ENCODE data around the gene CASR.

Gene CASR

GRCh38 chr3:122257644-122258364 lies 74.3 kb downstream of the CASR start:
- DNase-seq (ENCODE audit: low spot score), result no peak

DNA sequence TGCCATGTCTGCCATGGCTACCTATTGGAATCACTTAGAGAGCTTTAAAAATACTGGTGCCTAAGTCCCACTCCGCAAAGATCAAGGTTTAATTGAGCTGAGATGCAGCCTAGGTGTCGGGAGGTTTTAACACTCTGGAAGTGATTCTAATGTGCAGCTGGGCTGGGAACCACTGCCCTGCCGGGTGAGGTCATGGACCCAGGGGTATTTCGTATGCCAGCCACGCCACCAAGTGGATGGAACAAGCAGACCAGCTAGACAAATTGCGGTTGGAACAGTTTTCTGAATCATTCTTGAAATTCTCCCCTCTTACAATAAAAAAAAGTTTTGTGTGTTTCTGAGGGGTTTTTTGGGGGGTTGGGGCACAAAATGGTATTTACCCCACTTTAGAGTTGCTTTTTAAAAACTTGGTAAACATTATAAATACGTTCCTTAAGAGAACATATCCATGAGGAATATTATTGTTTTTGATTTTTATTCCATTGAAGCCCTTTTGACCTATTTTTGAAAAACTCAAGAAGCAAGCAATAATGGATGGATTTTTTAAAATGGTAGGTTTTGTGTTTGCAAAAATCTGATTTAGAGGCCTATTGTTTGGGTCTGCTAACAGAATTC lies 75.4 kb downstream of the CASR start:
- peak; percentile 91 for DNase-seq (ENCODE audit: low spot score)

GRCh38 chr3:122260206-122260605 lies 76.7 kb downstream of the CASR start:
- no peak for DNase-seq (ENCODE audit: low spot score)

DNA sequence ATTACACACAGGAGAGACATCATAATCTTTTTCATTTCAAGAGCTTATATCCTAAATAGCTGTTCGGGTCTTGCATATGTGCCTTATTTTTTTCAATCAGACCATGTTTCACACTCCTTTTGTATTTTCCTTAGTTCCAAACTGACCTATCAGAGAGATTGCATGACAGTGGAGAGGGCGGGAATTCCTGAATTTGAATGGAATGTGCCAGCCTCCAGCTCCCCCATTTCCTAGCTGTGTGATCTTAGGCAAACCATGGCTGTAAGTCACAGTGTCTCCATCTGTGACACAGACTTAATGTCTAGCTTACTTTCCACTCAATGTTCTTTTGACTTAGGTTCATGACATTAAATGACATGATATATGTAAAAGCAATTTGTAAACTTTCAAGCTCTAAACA lies 79.6 kb downstream of the CASR start:
- no peak for DNase-seq (ENCODE audit: low spot score)

DNA sequence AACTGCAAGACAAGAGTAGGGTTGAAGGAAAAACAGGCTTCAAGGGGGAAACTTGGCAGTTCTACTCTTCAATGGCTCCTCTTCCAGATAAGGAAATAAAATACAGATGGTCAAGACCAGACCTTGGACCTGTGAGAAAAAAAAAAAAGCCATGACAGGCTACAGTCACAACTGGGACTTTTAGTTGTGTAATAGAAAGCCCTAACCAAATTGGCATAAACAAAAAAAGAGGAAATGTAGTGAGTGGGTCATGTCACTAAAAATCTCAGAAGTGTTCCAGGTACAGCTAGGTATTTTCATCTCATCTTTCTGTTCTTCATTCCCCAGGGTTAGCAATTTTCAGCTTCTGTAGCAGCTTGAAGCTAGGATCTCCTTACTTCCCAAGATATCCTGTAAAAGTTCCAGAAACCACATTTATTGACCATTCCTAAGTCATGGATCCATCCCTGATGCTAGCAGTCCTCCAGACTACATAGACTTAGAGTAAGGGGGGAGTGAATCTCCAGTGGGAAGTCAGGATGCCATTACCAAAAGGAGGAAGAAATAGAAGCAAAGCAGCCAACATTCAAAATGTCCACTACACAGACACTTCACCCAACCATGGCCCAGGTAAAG lies 80.6 kb downstream of the CASR start:
- no peak for DNase-seq (ENCODE audit: low spot score)

GRCh38 chr3:122265957-122266356 lies 82.5 kb downstream of the CASR start:
- DNase-seq (ENCODE audit: low spot score), result no peak

- DNase-seq (ENCODE audit: low spot score), result no peak
Measured at GRCh38 chr3:122268257-122269024, 85.0 kb downstream of the CASR start.

- DNase-seq (ENCODE audit: low spot score), result no peak
Measured at GRCh38 chr3:122269045-122269444, 85.6 kb downstream of the CASR start.

DNA sequence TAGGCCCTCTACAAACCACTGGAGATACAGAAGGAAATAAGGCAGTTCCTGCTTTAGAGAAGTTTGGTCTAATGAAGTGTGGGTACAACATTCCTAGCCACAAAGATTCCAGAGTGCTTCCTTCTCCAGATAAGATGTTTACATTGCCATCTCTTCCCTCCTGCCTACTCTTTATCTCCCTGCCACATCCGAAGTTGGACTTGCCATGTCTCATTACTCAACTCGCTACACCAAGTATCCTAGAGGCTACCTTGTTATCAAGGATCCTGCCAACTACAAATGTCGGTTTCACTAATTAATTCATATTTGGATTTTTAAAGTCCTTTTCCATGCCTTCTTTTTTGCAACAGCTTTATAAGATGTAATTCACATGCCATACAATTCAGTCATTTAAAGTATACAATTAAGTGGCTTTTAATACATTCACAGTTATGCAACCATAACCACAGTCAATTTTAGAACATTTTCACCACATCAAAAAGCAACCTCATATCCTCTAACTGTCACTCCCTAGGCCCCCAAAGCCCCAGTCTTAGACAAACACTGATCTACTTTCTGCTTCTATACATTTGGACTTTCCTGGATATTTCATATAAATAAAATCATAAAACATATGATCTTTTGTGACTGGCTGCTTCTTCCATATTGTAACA lies 87.9 kb downstream of the CASR start:
- DNase-seq (ENCODE audit: low spot score), result no peak

GRCh38 chr3:122272879-122273278 lies 89.4 kb downstream of the CASR start:
- no peak for DNase-seq (ENCODE audit: low spot score)

GRCh38 chr3:122273498-122273897 lies 90.0 kb downstream of the CASR start:
- DNase-seq (ENCODE audit: low spot score), result no peak

DNA sequence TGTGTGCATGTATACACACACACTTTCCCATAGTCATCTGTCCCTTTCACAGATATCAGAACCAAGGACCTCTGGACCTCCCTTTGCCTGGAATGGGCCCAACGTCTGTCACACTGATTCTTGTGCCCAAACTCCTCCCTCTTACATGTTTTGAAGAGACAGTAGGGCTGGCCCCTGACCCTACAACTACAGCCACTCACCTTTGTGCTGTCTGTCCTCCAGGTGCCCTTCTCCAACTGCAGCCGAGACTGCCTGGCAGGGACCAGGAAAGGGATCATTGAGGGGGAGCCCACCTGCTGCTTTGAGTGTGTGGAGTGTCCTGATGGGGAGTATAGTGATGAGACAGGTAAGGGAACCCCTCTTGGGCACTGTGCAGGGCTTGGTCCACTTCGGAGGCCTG lies 98.4 kb downstream of the CASR start:
- DNase-seq (ENCODE audit: low spot score), result no peak

DNA sequence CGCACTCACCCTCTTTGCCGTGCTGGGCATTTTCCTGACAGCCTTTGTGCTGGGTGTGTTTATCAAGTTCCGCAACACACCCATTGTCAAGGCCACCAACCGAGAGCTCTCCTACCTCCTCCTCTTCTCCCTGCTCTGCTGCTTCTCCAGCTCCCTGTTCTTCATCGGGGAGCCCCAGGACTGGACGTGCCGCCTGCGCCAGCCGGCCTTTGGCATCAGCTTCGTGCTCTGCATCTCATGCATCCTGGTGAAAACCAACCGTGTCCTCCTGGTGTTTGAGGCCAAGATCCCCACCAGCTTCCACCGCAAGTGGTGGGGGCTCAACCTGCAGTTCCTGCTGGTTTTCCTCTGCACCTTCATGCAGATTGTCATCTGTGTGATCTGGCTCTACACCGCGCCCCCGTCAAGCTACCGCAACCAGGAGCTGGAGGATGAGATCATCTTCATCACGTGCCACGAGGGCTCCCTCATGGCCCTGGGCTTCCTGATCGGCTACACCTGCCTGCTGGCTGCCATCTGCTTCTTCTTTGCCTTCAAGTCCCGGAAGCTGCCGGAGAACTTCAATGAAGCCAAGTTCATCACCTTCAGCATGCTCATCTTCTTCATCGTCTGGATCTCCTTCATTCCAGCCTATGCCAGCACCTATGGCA lies 100.5 kb downstream of the CASR start:
- no peak for DNase-seq (ENCODE audit: low spot score)

DNA sequence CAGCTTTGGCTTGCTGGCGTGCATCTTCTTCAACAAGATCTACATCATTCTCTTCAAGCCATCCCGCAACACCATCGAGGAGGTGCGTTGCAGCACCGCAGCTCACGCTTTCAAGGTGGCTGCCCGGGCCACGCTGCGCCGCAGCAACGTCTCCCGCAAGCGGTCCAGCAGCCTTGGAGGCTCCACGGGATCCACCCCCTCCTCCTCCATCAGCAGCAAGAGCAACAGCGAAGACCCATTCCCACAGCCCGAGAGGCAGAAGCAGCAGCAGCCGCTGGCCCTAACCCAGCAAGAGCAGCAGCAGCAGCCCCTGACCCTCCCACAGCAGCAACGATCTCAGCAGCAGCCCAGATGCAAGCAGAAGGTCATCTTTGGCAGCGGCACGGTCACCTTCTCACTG lies 101.0 kb downstream of the CASR start:
- no peak for DNase-seq (ENCODE audit: low spot score)

GRCh38 chr3:122294359-122294758 lies 110.9 kb downstream of the CASR start:
- DNase-seq (ENCODE audit: low spot score), result no peak

- no peak for DNase-seq (ENCODE audit: low spot score)
Measured at GRCh38 chr3:122295266-122296062, 112.0 kb downstream of the CASR start.

DNA sequence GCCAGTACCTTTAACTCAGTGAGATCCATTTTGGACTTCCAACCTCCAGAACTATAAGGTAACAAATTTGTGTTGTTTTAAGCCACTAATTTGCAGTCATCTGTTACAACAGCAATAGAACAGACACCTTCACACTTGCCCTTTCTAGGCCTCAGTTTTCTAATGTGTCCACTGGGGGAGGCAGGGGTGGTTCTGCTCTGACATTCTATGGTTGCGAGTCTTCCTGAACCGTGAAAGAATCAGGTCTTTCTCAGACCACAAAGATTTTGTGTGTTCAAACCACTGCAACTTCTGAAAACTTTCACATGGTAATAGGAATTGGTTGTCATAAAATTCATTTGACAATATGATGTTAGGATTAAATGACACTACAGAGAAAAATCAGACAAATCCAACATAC lies 114.8 kb downstream of the CASR start:
- DNase-seq (ENCODE audit: low spot score), result no peak

- no peak for DNase-seq (ENCODE audit: low spot score)
Measured at GRCh38 chr3:122299215-122299614, 115.7 kb downstream of the CASR start.

GRCh38 chr3:122299872-122300460 lies 116.5 kb downstream of the CASR start:
- DNase-seq (ENCODE audit: low spot score), result no peak

DNA sequence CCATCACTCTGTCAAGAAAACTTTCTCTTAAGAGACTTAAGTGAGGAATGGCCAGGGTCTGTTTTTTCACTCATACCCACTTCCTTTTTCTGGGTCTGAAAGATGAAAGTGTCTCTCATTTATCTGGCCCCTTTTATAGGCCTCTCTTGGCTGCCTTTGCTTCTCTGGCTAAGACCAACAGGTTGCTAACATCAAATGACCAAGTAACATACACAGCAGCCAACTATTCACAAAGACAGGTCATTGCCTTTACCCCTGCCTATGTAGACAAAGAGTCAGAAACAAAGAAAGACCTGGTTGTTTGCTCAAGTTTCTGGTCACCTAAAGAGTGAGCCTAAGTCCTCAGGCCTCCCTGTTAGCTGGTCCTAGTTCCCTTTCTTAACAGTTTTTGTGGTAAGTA lies 117.6 kb downstream of the CASR start:
- no peak for DNase-seq (ENCODE audit: low spot score)

Data from AG20443 (cell line).